Measurements from ENCODE around the gene PANK4.

PANK4 gene

DNA sequence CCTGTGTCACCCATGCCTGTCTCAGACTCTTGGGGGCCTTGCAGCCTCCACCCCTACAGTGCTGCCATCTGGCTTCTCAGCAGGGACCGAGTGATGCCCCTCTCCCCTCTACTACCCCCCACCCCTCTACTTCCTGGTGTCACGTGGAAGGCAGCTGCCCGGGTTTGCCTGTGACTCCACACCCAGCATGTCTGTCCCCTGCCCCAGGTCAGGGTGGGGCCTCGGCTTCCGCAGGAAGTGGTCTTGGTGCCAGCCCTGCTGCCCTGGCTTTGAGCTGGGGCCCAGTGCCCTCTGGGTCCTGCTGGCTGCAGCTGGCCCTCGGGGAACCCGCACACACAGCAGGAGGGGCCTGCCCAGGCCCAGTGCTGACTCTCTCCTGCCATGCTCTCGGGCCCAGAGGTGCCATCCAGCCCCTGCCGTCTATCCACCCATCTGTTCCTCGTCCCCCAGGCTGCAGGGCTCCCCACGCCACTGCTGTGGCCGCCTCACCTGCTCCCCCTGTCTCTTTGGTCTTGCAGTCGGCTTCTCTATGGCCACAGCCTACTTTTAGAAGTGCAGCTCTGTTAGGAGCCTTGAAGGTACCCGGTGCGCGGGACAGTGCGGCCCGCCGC is 26.3 kb downstream of the PANK4 start:
- no peaks in the 10 kb centered on the region for H3K27me3 ChIP-seq (ENCODE audit: control insufficient read depth, low read length)
- no peaks in the 10 kb centered on the region for H3F3A ChIP-seq (ENCODE audit: control insufficient read depth, insufficient read depth)
- H3K27ac ChIP-seq (ENCODE audit: low read depth, low read length), result no peak overlapping the region
- H3K4me1 ChIP-seq (ENCODE audit: control insufficient read depth, low read length), result peaks cover 41% of the 10 kb centered on the region
- H3K4me3 ChIP-seq (ENCODE audit: low read length), result no peak overlapping the region
- no peaks in the 10 kb centered on the region for H3K9me3 ChIP-seq (ENCODE audit: control insufficient read depth, insufficient read depth, low read length)
- peak overlapping the region; percentile 28 for H3K4me2 ChIP-seq (ENCODE audit: low read length)
- H3K36me3 ChIP-seq (ENCODE audit: control insufficient read depth, low read length), result no peaks in the 10 kb centered on the region
- H4K20me1 ChIP-seq (ENCODE audit: control insufficient read depth, insufficient read depth, low read depth, low read length), result no peaks in the 10 kb centered on the region
- TF ChIP-seq EZH2phosphoT487 (IDR thresholded peaks at IDR 0.05; ENCODE audit: borderline replicate concordance, low read length), result no peak
- TF ChIP-seq, protein P1, sequence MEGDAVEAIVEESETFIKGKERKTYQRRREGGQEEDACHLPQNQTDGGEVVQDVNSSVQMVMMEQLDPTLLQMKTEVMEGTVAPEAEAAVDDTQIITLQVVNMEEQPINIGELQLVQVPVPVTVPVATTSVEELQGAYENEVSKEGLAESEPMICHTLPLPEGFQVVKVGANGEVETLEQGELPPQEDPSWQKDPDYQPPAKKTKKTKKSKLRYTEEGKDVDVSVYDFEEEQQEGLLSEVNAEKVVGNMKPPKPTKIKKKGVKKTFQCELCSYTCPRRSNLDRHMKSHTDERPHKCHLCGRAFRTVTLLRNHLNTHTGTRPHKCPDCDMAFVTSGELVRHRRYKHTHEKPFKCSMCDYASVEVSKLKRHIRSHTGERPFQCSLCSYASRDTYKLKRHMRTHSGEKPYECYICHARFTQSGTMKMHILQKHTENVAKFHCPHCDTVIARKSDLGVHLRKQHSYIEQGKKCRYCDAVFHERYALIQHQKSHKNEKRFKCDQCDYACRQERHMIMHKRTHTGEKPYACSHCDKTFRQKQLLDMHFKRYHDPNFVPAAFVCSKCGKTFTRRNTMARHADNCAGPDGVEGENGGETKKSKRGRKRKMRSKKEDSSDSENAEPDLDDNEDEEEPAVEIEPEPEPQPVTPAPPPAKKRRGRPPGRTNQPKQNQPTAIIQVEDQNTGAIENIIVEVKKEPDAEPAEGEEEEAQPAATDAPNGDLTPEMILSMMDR (IDR thresholded peaks at IDR 0.05; ENCODE audit: low read depth, low read length, poor library complexity, severe bottlenecking), result no peak
- no peaks in the 10 kb centered on the region for H3K9me2 ChIP-seq (replicated peaks; ENCODE audit: control insufficient read depth, low read length)
- H3K79me2 ChIP-seq (ENCODE audit: control insufficient read depth, low read length), result no peaks in the 10 kb centered on the region

DNA sequence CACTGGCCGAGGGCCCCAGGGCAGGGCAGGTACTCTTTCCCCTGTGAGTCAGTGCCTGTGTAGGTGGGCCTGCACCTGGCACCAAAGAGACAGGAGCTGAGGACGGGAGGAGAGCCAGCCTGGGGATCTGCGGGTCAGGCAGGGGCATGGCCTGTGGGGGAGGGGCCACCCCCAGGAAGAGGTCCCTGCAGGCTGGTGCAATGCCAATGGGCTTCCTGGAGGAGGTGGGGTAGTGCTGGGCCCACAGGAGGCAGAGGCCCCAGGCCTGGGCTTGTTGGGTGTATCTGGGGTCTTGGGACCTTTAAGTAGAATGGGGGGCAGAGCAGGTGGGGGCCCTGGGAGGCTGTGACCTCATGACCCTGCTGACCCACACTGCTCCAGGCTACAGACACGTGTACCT is 27.1 kb downstream of the PANK4 start:
- TF ChIP-seq, protein P1 (IDR thresholded peaks at IDR 0.05; ENCODE audit: low read depth, low read length, poor library complexity, severe bottlenecking), result no peak
- TF ChIP-seq EZH2phosphoT487 (IDR thresholded peaks at IDR 0.05; ENCODE audit: borderline replicate concordance, low read length), result no peak
- no peaks in the 10 kb centered on the region for H3K79me2 ChIP-seq (ENCODE audit: control insufficient read depth, low read length)
- no peak overlapping the region for H3K4me3 ChIP-seq (ENCODE audit: low read length)
- H3K36me3 ChIP-seq (ENCODE audit: control insufficient read depth, low read length), result no peaks in the 10 kb centered on the region
- H4K20me1 ChIP-seq (ENCODE audit: control insufficient read depth, insufficient read depth, low read depth, low read length), result no peaks in the 10 kb centered on the region
- H3K4me1 ChIP-seq (ENCODE audit: control insufficient read depth, low read length), result peaks cover 42% of the 10 kb centered on the region
- no peak overlapping the region for H3K27ac ChIP-seq (ENCODE audit: low read depth, low read length)
- H3K9me2 ChIP-seq (replicated peaks; ENCODE audit: control insufficient read depth, low read length), result no peaks in the 10 kb centered on the region
- H3K27me3 ChIP-seq (ENCODE audit: control insufficient read depth, low read length), result no peaks in the 10 kb centered on the region
- no peaks in the 10 kb centered on the region for H3F3A ChIP-seq (ENCODE audit: control insufficient read depth, insufficient read depth)
- H3K4me2 ChIP-seq (ENCODE audit: low read length), result no peak overlapping the region
- H3K9me3 ChIP-seq (ENCODE audit: control insufficient read depth, insufficient read depth, low read length), result no peaks in the 10 kb centered on the region

DNA sequence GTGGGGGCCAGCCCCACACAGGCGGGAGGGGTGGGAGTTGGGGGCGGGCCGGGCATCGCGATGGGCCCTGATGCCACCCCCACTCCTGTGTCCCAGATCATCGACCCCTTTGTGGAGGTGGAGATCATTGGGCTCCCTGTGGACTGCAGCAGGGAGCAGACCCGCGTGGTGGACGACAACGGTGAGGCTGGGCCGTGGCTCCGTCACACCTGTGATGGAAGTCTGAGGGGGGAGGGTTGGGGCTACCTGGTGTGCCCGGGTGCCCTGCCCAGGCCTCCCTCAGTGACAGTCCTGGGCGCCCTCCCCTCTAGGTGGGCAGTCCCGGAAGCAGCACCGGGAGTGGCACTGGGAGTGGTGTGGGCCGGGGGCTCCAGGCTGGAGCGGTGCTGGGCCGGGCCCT is 27.7 kb downstream of the PANK4 start:
- no peaks in the 10 kb centered on the region for H3K9me2 ChIP-seq (replicated peaks; ENCODE audit: control insufficient read depth, low read length)
- no peak overlapping the region for H3K27ac ChIP-seq (ENCODE audit: low read depth, low read length)
- H3F3A ChIP-seq (ENCODE audit: control insufficient read depth, insufficient read depth), result no peaks in the 10 kb centered on the region
- TF ChIP-seq EZH2phosphoT487 (IDR thresholded peaks at IDR 0.05; ENCODE audit: borderline replicate concordance, low read length), result no peak
- TF ChIP-seq, protein P1 (IDR thresholded peaks at IDR 0.05; ENCODE audit: low read depth, low read length, poor library complexity, severe bottlenecking), result no peak
- H3K79me2 ChIP-seq (ENCODE audit: control insufficient read depth, low read length), result no peaks in the 10 kb centered on the region
- no peak overlapping the region for H3K4me3 ChIP-seq (ENCODE audit: low read length)
- H3K36me3 ChIP-seq (ENCODE audit: control insufficient read depth, low read length), result no peaks in the 10 kb centered on the region
- no peak overlapping the region for H3K4me2 ChIP-seq (ENCODE audit: low read length)
- H3K9me3 ChIP-seq (ENCODE audit: control insufficient read depth, insufficient read depth, low read length), result no peaks in the 10 kb centered on the region
- peaks cover 48% of the 10 kb centered on the region for H3K4me1 ChIP-seq (ENCODE audit: control insufficient read depth, low read length)
- H4K20me1 ChIP-seq (ENCODE audit: control insufficient read depth, insufficient read depth, low read depth, low read length), result no peaks in the 10 kb centered on the region
- H3K27me3 ChIP-seq (ENCODE audit: control insufficient read depth, low read length), result no peaks in the 10 kb centered on the region

Measured in DOHH2 (cell line).